ENCODE results near the gene KIFAP3. TPM values are rescaled to one million over a fixed set of nuclear protein-coding genes. Genes with fewer than 3 reads are reported as not detected.

The KIFAP3 gene
- total RNA-seq, 1 experiment from 2014 or later: 3.8 TPM

- DNase-seq: no peak
- Histone ChIP-seq H3K23me2 (ENCODE audit: insufficient read length, low read depth, low read length, poor library complexity, severe bottlenecking) (peaks cover 7% of the 10 kb centered on the region), H3K9me3 (ENCODE audit: control insufficient read depth, low read depth, low read length) (no peaks in the 10 kb centered on the region), H3K9ac (ENCODE audit: extremely low read depth, insufficient read length, low read length) (peak overlapping the region; percentile 88), H3T11ph (ENCODE audit: low read length) (peak overlapping the region; percentile 56), H2BK12ac (ENCODE audit: insufficient read length, low read depth, low read length) (no peak overlapping the region), H3K27ac (ENCODE audit: insufficient read length, low read depth, low read length) (no peak overlapping the region), H3K18ac (ENCODE audit: insufficient read length, low read depth, low read length) (peak overlapping the region; percentile 87), H2BK15ac (ENCODE audit: low read depth, low read length) (no peak overlapping the region), H3K79me2 (ENCODE audit: insufficient read depth, low read length) (peaks cover 2% of the 10 kb centered on the region; the same call in 1 of the 2 replicates), H3K14ac (ENCODE audit: insufficient read depth, low read length) (peak overlapping the region; percentile 87), H3K79me1 (ENCODE audit: insufficient read depth, low read depth, low read length, poor library complexity, severe bottlenecking) (no peaks in the 10 kb centered on the region), H4K20me1 (ENCODE audit: control insufficient read depth, insufficient read depth, insufficient read length) (no peaks in the 10 kb centered on the region), H2BK20ac (ENCODE audit: low read depth, low read length, poor library complexity, severe bottlenecking) (peak overlapping the region; percentile 46), H3K23ac (ENCODE audit: insufficient read length, low read depth, low read length) (no peak overlapping the region), H3K4me1 (ENCODE audit: insufficient read depth, low read length) (no peaks in the 10 kb centered on the region; the same call in 1 of the 2 replicates), H4K91ac (ENCODE audit: insufficient read length, low read depth, low read length) (no peak overlapping the region), H2BK5ac (ENCODE audit: insufficient read length, low read length) (no peak overlapping the region), H4K8ac (replicated peaks; ENCODE audit: insufficient read length, low read depth, low read length) (no peak overlapping the region), H4K5ac (ENCODE audit: insufficient read length, low read depth, low read length) (peak overlapping the region; percentile 44), H2BK120ac (ENCODE audit: low read depth, low read length, poor library complexity, severe bottlenecking) (no peak overlapping the region), H3K27me3 (ENCODE audit: insufficient read depth, low read length) (no peaks in the 10 kb centered on the region), H2AK5ac (ENCODE audit: insufficient read length, low read length) (no peak overlapping the region), H3K4ac (ENCODE audit: low read depth, low read length) (no peak overlapping the region; the same call in 1 of the 2 replicates), H3K56ac (ENCODE audit: insufficient read length, low read depth, low read length) (no peak overlapping the region), H3K4me2 (ENCODE audit: insufficient read depth, insufficient read length, low read length) (peak overlapping the region; percentile 70), H2AFZ (ENCODE audit: low read length) (no peak overlapping the region)
- no peak for TF ChIP-seq CTCF (conservative IDR thresholded peaks at IDR 0.05)
- H3K27me3 Mint-ChIP-seq (ENCODE audit: low read depth): no peaks in the 10 kb centered on the region
- no peaks in the 10 kb centered on the region for H3K36me3 Mint-ChIP-seq (ENCODE audit: insufficient read depth in 1 of 3, low read depth in 3 of 3)
- no CpG with 5 or more reads among the region's 15 CpGs for WGBS (ENCODE audit: extremely low coverage, insufficient read length, low lambda C conversion rate)
- peaks cover 54 to 62% of the 10 kb centered on the region in 2 experiments for H3K4me1 Mint-ChIP-seq
- H3K4me3 Mint-ChIP-seq: peak overlapping the region; percentile 83 to 91
- no peaks in the 10 kb centered on the region for H3K9me3 Mint-ChIP-seq
- H3K27ac Mint-ChIP-seq: peak overlapping the region; percentile 8 to 100 (median 100); a peak in 4 of 7 replicates
Observed at GRCh38 chr1:169894424-169895145, 179.9 kb downstream of the KIFAP3 start.

Measured in H9 (cell line).